ENCODE measurements around the gene ETHE1.

- TF ChIP-seq USF1 (CRISPR knock-in tag; IDR thresholded peaks at IDR 0.05) (no peak), SMAD4 (CRISPR knock-in tag; IDR thresholded peaks at IDR 0.05) (no peak), CTCF (IDR thresholded peaks at IDR 0.05) (peak; percentile 41; the same call in 1 of the 2 replicates), GRHL2 (CRISPR knock-in tag; IDR thresholded peaks at IDR 0.05; ENCODE audit: insufficient replicate concordance, severe bottlenecking) (no peak)
- TF ChIP-seq, protein P1, sequence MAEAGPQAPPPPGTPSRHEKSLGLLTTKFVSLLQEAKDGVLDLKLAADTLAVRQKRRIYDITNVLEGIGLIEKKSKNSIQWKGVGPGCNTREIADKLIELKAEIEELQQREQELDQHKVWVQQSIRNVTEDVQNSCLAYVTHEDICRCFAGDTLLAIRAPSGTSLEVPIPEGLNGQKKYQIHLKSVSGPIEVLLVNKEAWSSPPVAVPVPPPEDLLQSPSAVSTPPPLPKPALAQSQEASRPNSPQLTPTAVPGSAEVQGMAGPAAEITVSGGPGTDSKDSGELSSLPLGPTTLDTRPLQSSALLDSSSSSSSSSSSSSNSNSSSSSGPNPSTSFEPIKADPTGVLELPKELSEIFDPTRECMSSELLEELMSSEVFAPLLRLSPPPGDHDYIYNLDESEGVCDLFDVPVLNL (CRISPR knock-in tag; IDR thresholded peaks at IDR 0.05; ENCODE audit: borderline replicate concordance, low read depth), result no peak
- TF ChIP-seq, protein P2, sequence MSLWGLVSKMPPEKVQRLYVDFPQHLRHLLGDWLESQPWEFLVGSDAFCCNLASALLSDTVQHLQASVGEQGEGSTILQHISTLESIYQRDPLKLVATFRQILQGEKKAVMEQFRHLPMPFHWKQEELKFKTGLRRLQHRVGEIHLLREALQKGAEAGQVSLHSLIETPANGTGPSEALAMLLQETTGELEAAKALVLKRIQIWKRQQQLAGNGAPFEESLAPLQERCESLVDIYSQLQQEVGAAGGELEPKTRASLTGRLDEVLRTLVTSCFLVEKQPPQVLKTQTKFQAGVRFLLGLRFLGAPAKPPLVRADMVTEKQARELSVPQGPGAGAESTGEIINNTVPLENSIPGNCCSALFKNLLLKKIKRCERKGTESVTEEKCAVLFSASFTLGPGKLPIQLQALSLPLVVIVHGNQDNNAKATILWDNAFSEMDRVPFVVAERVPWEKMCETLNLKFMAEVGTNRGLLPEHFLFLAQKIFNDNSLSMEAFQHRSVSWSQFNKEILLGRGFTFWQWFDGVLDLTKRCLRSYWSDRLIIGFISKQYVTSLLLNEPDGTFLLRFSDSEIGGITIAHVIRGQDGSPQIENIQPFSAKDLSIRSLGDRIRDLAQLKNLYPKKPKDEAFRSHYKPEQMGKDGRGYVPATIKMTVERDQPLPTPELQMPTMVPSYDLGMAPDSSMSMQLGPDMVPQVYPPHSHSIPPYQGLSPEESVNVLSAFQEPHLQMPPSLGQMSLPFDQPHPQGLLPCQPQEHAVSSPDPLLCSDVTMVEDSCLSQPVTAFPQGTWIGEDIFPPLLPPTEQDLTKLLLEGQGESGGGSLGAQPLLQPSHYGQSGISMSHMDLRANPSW (CRISPR knock-in tag; conservative IDR thresholded peaks at IDR 0.05; ENCODE audit: low read depth), result no peak
Observed at GRCh38 chr19:43534816-43535761, 8.1 kb upstream of the ETHE1 start.

Measured in WTC11 (cell line).